Activated T-helper 1 cell treated with anti-CD3 and anti-CD28 coated beads, Interleukin-12 subunit alpha, Interleukin-12 subunit beta, Interleukin-2, Interleukin-4 antibody, amounts not matched to agents 30 ng/mL and 10 ng/mL and 1 ng/mL, durations not matched to agents 14 hours and 24 hours and 36 hours (primary cell): ENCODE data around the gene BRD9. TPM values are rescaled to one million over a fixed set of nuclear protein-coding genes. Genes with fewer than 3 reads are reported as not detected.

Source experiments
- DNase-seq: peaks from one replicate; pipeline ENCODE4 v3.0.0; 2021; ENCODE audit warnings: low spot score
- H3K27ac Mint-ChIP-seq: one replicate; pipeline ENCODE4 v1.8.0; 2021; ENCODE audit warnings: mild to moderate bottlenecking, mixed read lengths
- H3K27me3 Mint-ChIP-seq: one replicate; pipeline ENCODE4 v1.8.0; 2022; ENCODE audit warnings: mild to moderate bottlenecking, moderate library complexity, mixed read lengths; ENCODE audit not compliant: insufficient read depth
- H3K36me3 Mint-ChIP-seq: one replicate; pipeline ENCODE4 v1.8.0; 2021; ENCODE audit warnings: low read depth, mixed read lengths
- H3K4me1 Mint-ChIP-seq: one replicate; pipeline ENCODE4 v1.8.0; 2021; ENCODE audit warnings: low read depth, mixed read lengths
- H3K4me3 Mint-ChIP-seq: one replicate; pipeline ENCODE4 v1.8.0; 2021; ENCODE audit warnings: mild to moderate bottlenecking, moderate library complexity, mixed read lengths
- H3K9me3 Mint-ChIP-seq: one replicate; pipeline ENCODE4 v1.8.0; 2021; ENCODE audit warnings: mixed read lengths
- intact Hi-C: fragments of 100-400 bp; cut with micrococcal nuclease; formaldehyde crosslinking; loops from one replicate; pipeline ENCODE4 v1.15.1; 2024
- total RNA-seq: library from RNA; stranded (reverse); gene quantifications from 2 replicates; pipeline ENCODE4 v1.2.3, GENCODE V29; 2022

The BRD9 gene
- total RNA-seq, 1 donor from 2014 or later, result 77.8 TPM

GRCh38 chr5:862367-863243 lies 30.0 kb downstream of the BRD9 start:
- H3K4me1 Mint-ChIP-seq, result no peaks in the 10 kb centered on the region
- no peak overlapping the region for H3K27ac Mint-ChIP-seq
- intact Hi-C loops, result no loop called here

GRCh38 chr5:861442-862366 lies 30.9 kb downstream of the BRD9 start:
- Mint-ChIP-seq H3K36me3 (peaks cover 15% of the 10 kb centered on the region), H3K4me1 (no peaks in the 10 kb centered on the region), H3K27ac (no peak overlapping the region)

More at GRCh38 chr5:862367-863243, 30.0 kb downstream of the BRD9 start:
- no peak overlapping the region for H3K4me3 Mint-ChIP-seq
- H3K9me3 Mint-ChIP-seq, result no peaks in the 10 kb centered on the region
- no peak for DNase-seq
- no peaks in the 10 kb centered on the region for H3K27me3 Mint-ChIP-seq
- peaks cover 21% of the 10 kb centered on the region for H3K36me3 Mint-ChIP-seq

GRCh38 chr5:860506-861150 lies 32.0 kb downstream of the BRD9 start:
- Mint-ChIP-seq H3K27ac (no peak overlapping the region), H3K36me3 (peaks cover 8% of the 10 kb centered on the region), H3K9me3 (no peaks in the 10 kb centered on the region), H3K27me3 (no peaks in the 10 kb centered on the region), H3K4me3 (no peak overlapping the region), H3K4me1 (no peaks in the 10 kb centered on the region)
- intact Hi-C loops, result no loop called here
- DNase-seq, result no peak

More at GRCh38 chr5:861442-862366, 30.9 kb downstream of the BRD9 start:
- Mint-ChIP-seq H3K9me3 (no peaks in the 10 kb centered on the region), H3K27me3 (no peaks in the 10 kb centered on the region), H3K4me3 (no peak overlapping the region)
- intact Hi-C loops, result no loop called here
- no peak for DNase-seq

- Mint-ChIP-seq H3K27me3 (no peaks in the 10 kb centered on the region), H3K36me3 (peaks cover 6% of the 10 kb centered on the region), H3K4me3 (no peak overlapping the region), H3K27ac (no peak overlapping the region), H3K9me3 (no peaks in the 10 kb centered on the region), H3K4me1 (no peaks in the 10 kb centered on the region)
- no peak for DNase-seq
- intact Hi-C loops, result no loop called here
Observed at GRCh38 chr5:859798-860296, 32.8 kb downstream of the BRD9 start.

- H3K27ac Mint-ChIP-seq, result no peak overlapping the region
- H3K27me3 Mint-ChIP-seq, result no peaks in the 10 kb centered on the region
- intact Hi-C loops, result no loop called here
- no peak for DNase-seq
- no peaks in the 10 kb centered on the region for H3K4me1 Mint-ChIP-seq
- H3K9me3 Mint-ChIP-seq, result no peaks in the 10 kb centered on the region
- peaks cover 6% of the 10 kb centered on the region for H3K36me3 Mint-ChIP-seq
- H3K4me3 Mint-ChIP-seq, result no peak overlapping the region
Observed at GRCh38 chr5:859391-859790, 33.2 kb downstream of the BRD9 start.

- Mint-ChIP-seq H3K36me3 (peaks cover 5% of the 10 kb centered on the region), H3K27ac (no peak overlapping the region), H3K4me3 (no peak overlapping the region), H3K4me1 (no peaks in the 10 kb centered on the region), H3K27me3 (no peaks in the 10 kb centered on the region), H3K9me3 (no peaks in the 10 kb centered on the region)
- no peak for DNase-seq
- intact Hi-C loops, result no loop called here
Observed at GRCh38 chr5:858726-859125, 33.9 kb downstream of the BRD9 start.

GRCh38 chr5:856531-857425 lies 35.8 kb downstream of the BRD9 start:
- Mint-ChIP-seq H3K27me3 (peaks cover 2% of the 10 kb centered on the region), H3K4me3 (no peak overlapping the region), H3K4me1 (no peaks in the 10 kb centered on the region), H3K9me3 (no peaks in the 10 kb centered on the region), H3K36me3 (no peaks in the 10 kb centered on the region), H3K27ac (no peak overlapping the region)
- intact Hi-C loops, result no loop called here
- DNase-seq, result no peak

- DNase-seq, result no peak
- H3K4me1 Mint-ChIP-seq, result no peaks in the 10 kb centered on the region
- intact Hi-C loops, result no loop called here
- no peak overlapping the region for H3K4me3 Mint-ChIP-seq
- no peaks in the 10 kb centered on the region for H3K36me3 Mint-ChIP-seq
- H3K27ac Mint-ChIP-seq, result peak overlapping the region; percentile 15
- no peaks in the 10 kb centered on the region for H3K9me3 Mint-ChIP-seq
- peaks cover 2% of the 10 kb centered on the region for H3K27me3 Mint-ChIP-seq
Observed at GRCh38 chr5:855771-856530, 36.6 kb downstream of the BRD9 start.

GRCh38 chr5:854966-855743 lies 37.4 kb downstream of the BRD9 start:
- DNase-seq, result no peak
- intact Hi-C loops, result no loop called here
- peak overlapping the region; percentile 56 for H3K27ac Mint-ChIP-seq
- no peaks in the 10 kb centered on the region for H3K36me3 Mint-ChIP-seq
- H3K27me3 Mint-ChIP-seq, result peaks cover 2% of the 10 kb centered on the region
- no peak overlapping the region for H3K4me3 Mint-ChIP-seq
- H3K9me3 Mint-ChIP-seq, result no peaks in the 10 kb centered on the region
- no peaks in the 10 kb centered on the region for H3K4me1 Mint-ChIP-seq

- DNase-seq, result no peak
- H3K9me3 Mint-ChIP-seq, result no peaks in the 10 kb centered on the region
- H3K4me1 Mint-ChIP-seq, result no peaks in the 10 kb centered on the region
- H3K27me3 Mint-ChIP-seq, result peaks cover 2% of the 10 kb centered on the region
- no peak overlapping the region for H3K4me3 Mint-ChIP-seq
- intact Hi-C loops, result no loop called here
- no peak overlapping the region for H3K27ac Mint-ChIP-seq
- H3K36me3 Mint-ChIP-seq, result no peaks in the 10 kb centered on the region
Observed at GRCh38 chr5:854217-854616, 38.4 kb downstream of the BRD9 start.
